Measurements from ENCODE around the gene DHRSX. TPM values are rescaled to one million over a fixed set of nuclear protein-coding genes. Genes with fewer than 3 reads are reported as not detected.

DHRSX gene
- total and polyA plus RNA-seq, 2 of the 8 experiments (the other 6 are each of a cell fraction or from before 2014, with no cell fraction given) = 35.1 to 43.4 TPM

- H3K23me2 ChIP-seq (ENCODE audit: low read depth, low read length) = peaks cover 1% of the 10 kb centered on the region; the same call in 1 of the 2 replicates
- CTCF ChIA-PET (ENCODE audit: partially characterized antibody) = no interaction called here
- H2BK120ac ChIP-seq (replicated peaks; ENCODE audit: low read depth, low read length) = no peak overlapping the region
- no peak for TF ChIP-seq CEBPB (IDR thresholded peaks at IDR 0.05; ENCODE audit: low read depth, low read length)
- TF ChIP-seq TCF12 (IDR thresholded peaks at IDR 0.05; ENCODE audit: low read depth, low read length) = no peak
- no peak for TF ChIP-seq FOSL1 (IDR thresholded peaks at IDR 0.05; ENCODE audit: insufficient read depth, low read depth, low read length)
- TF ChIP-seq ATF2 (IDR thresholded peaks at IDR 0.05; ENCODE audit: low read length) = no peak
- TF ChIP-seq BACH1 (IDR thresholded peaks at IDR 0.05; ENCODE audit: low read length) = no peak
- TF ChIP-seq BCL11A (IDR thresholded peaks at IDR 0.05; ENCODE audit: low read depth in 2 of 2, low read length in 2 of 2) = no peak
- no peak for TF ChIP-seq SP4 (IDR thresholded peaks at IDR 0.05; ENCODE audit: low read length)
- no peak for TF ChIP-seq EGR1 (IDR thresholded peaks at IDR 0.05; ENCODE audit: borderline replicate concordance, low read depth, low read length)
- TF ChIP-seq HDAC6 (IDR thresholded peaks at IDR 0.05; ENCODE audit: low read depth, low read length) = no peak
- TF ChIP-seq PHF8 (conservative IDR thresholded peaks at IDR 0.05; ENCODE audit: low read depth, low read length) = no peak
- no peak for TF ChIP-seq ASH2L (IDR thresholded peaks at IDR 0.05; ENCODE audit: low read length)
- no peak for TF ChIP-seq TEAD4 (IDR thresholded peaks at IDR 0.05; ENCODE audit: low read depth, low read length)
- no peak for TF ChIP-seq JUND (IDR thresholded peaks at IDR 0.05; ENCODE audit: low read length)
- TF ChIP-seq CTBP2 (IDR thresholded peaks at IDR 0.05; ENCODE audit: borderline replicate concordance, insufficient read depth, insufficient read length, low read length) = no peak
Observed at GRCh38 chrX:2193273-2193592, 307.5 kb downstream of the DHRSX start.

More at GRCh38 chrX:2193273-2193592, 307.5 kb downstream of the DHRSX start:
- Histone ChIP-seq H3K36me3 (ENCODE audit: control insufficient read depth in 2 of 4, insufficient read depth in 4 of 4, low read length in 3 of 4) (no peaks in the 10 kb centered on the region), H2BK15ac (ENCODE audit: low read length) (no peak overlapping the region), H3K4ac (replicated peaks; ENCODE audit: insufficient read length, low read depth, low read length) (no peak overlapping the region), H3K4me3 (ENCODE audit: extremely low read depth in 1 of 4, insufficient read depth in 2 of 4, low read depth in 3 of 4, low read length in 4 of 4) (no peak overlapping the region), H3K9ac (replicated peaks in 1 of 4; ENCODE audit: extremely low read depth in 1 of 4, low read depth in 3 of 4, low read length in 3 of 4) (no peak overlapping the region), H3K79me2 (ENCODE audit: control insufficient read depth in 1 of 2, insufficient read depth in 2 of 2, low read length in 2 of 2) (no peaks in the 10 kb centered on the region), H3K4me2 (ENCODE audit: insufficient read depth in 1 of 2, low read depth in 2 of 2, low read length in 2 of 2) (no peak overlapping the region), H3K27ac (ENCODE audit: low read depth, low read length) (no peak overlapping the region), H2BK5ac (ENCODE audit: low read depth, low read length) (0 out of 2 replicates have a peak overlapping the region, but pooled peaks have one; percentile 24), H3K4me1 (replicated peaks in 1 of 4; ENCODE audit: control insufficient read depth in 3 of 4, insufficient read depth in 4 of 4, low read length in 3 of 4) (peaks cover 0 to 6% (median 3%) of the 10 kb centered on the region in 4 experiments; a peak in 3 of 7 replicates), H3K56ac (replicated peaks; ENCODE audit: insufficient read length, low read depth, low read length) (no peak overlapping the region), H3K79me1 (ENCODE audit: low read depth, low read length) (peaks cover 3% of the 10 kb centered on the region; the same call in 1 of the 2 replicates), H2AFZ (ENCODE audit: low read length) (no peak overlapping the region), H4K20me1 (replicated peaks in 1 of 2; ENCODE audit: control insufficient read depth in 1 of 2, insufficient read depth in 2 of 2, low read length in 2 of 2) (no peaks in the 10 kb centered on the region), H3K27me3 (replicated peaks in 1 of 4; ENCODE audit: control insufficient read depth in 3 of 4, extremely low read depth in 1 of 4, insufficient read depth in 3 of 4, low read length in 3 of 4) (no peaks in the 10 kb centered on the region), H3K23ac (ENCODE audit: insufficient read length) (no peak overlapping the region), H2AK5ac (ENCODE audit: low read depth, low read length) (0 out of 2 replicates have a peak overlapping the region, but pooled peaks have one; percentile 75), H3K9me3 (ENCODE audit: insufficient read depth in 2 of 2, low read depth in 1 of 2, low read length in 1 of 2) (peaks cover 2 to 4% of the 10 kb centered on the region in 2 experiments; a peak in 2 of 4 replicates), H4K8ac (ENCODE audit: extremely low read depth, insufficient read depth, low read length) (no peak overlapping the region), H2BK12ac (ENCODE audit: low read depth, low read length) (0 out of 2 replicates have a peak overlapping the region, but pooled peaks have one; percentile 55), H4K91ac (replicated peaks; ENCODE audit: insufficient read length, low read length) (peak overlapping the region; percentile 66), H3K18ac (ENCODE audit: extremely low read depth, low read length) (no peak overlapping the region), H2BK20ac (ENCODE audit: low read length) (no peak overlapping the region), H4K5ac (ENCODE audit: insufficient read length, low read depth, low read length) (no peak overlapping the region), H3K14ac (ENCODE audit: insufficient read length) (no peak overlapping the region)
- DNase-seq (ENCODE audit: low read depth in 1 of 2, low spot score in 2 of 2) (no peak), FAIRE-seq (no peak)
- 90 to 100% methylated on average over 2 to 3 of the region's 3 CpGs for WGBS, 2 experiments (ENCODE audit: extremely low coverage in 1 of 2, insufficient coverage in 1 of 2, insufficient read length in 1 of 2, insufficient replicate concordance in 2 of 2, low coverage in 1 of 2, low lambda C conversion rate in 2 of 2, missing lambda C conversion rate in 1 of 2)
- POLR2A ChIA-PET (ENCODE audit: partially characterized antibody) = no interaction called here
